WTC11 (cell line): Measurements from ENCODE around the gene MAP3K5. TPM values are rescaled to one million over a fixed set of nuclear protein-coding genes. Genes with fewer than 3 reads are reported as not detected.

ENCODE experiments used
- ATAC-seq: fragments of 200-7000 bp; cut with Tn5 transposase; 2 replicates; pipeline ENCODE4 v1.10.0; 2021; ENCODE audit warnings: mild to moderate bottlenecking, moderate library complexity
- CTCF ChIA-PET: fragments of 300-600 bp; sonication (Branson Sonifier 250); formaldehyde crosslinking; loops from one replicate; lab custom pipeline; 2021; ENCODE audit warnings: antibody characterized with exemption; lab: Charles Lee
- POLR2A ChIA-PET: fragments of 350-600 bp; sonication (Branson Sonifier 250); formaldehyde crosslinking; loops from one replicate; lab custom pipeline; 2021; ENCODE audit warnings: antibody characterized with exemption; lab: Charles Lee
- DNase-seq: peaks from one replicate; pipeline ENCODE4 v3.0.0; 2021; ENCODE audit warnings: low spot score
- H3K27ac Mint-ChIP-seq: 2 replicates; pipeline ENCODE4 v1.8.0; 2021; ENCODE audit warnings: mixed read lengths
- H3K27me3 Mint-ChIP-seq: 2 replicates; pipeline ENCODE4 v1.8.0; 2021; ENCODE audit warnings: low read depth, mild to moderate bottlenecking, moderate library complexity, mixed read lengths
- H3K36me3 Mint-ChIP-seq: 2 replicates; pipeline ENCODE4 v1.8.0; 2021; ENCODE audit warnings: mixed read lengths
- H3K4me1 Mint-ChIP-seq: 2 replicates; pipeline ENCODE4 v1.8.0; 2022; ENCODE audit warnings: mixed read lengths
- H3K4me3 Mint-ChIP-seq: 2 replicates; pipeline ENCODE4 v1.8.0; 2021; ENCODE audit warnings: mild to moderate bottlenecking, moderate library complexity, mixed read lengths
- H3K9me3 Mint-ChIP-seq: 2 replicates; pipeline ENCODE4 v1.8.0; 2021; ENCODE audit warnings: mixed read lengths
- CREM ChIP-seq: sonication (generic); formaldehyde crosslinking; IDR thresholded peaks from 2 replicates; pipeline ENCODE4 v1.8.1; 2022; ENCODE audit warnings: mild to moderate bottlenecking, missing genetic modification reagents, moderate library complexity
- E2F1 ChIP-seq: sonication (generic); formaldehyde crosslinking; IDR thresholded peaks from 2 replicates; pipeline ENCODE4 v1.8.0; 2022; ENCODE audit warnings: mild to moderate bottlenecking, missing genetic modification reagents
- ELF4 ChIP-seq: sonication (generic); formaldehyde crosslinking; IDR thresholded peaks from 2 replicates; pipeline ENCODE4 v1.8.1; 2022; ENCODE audit warnings: low read depth, mild to moderate bottlenecking, moderate library complexity, missing genetic modification reagents
- GABPB1 ChIP-seq: sonication (generic); formaldehyde crosslinking; IDR thresholded peaks from 2 replicates; pipeline ENCODE4 v1.8.1; 2023; ENCODE audit warnings: mild to moderate bottlenecking, missing genetic modification reagents
- GTF2I ChIP-seq: fragments of 250-450 bp; sonication (Bioruptor Pico); conservative IDR thresholded peaks from 2 replicates; pipeline ENCODE4 v1.4.0; 2021; ENCODE audit warnings: mild to moderate bottlenecking
- JAZF1 ChIP-seq: fragments of 250-450 bp; sonication (Bioruptor Pico); IDR thresholded peaks from 2 replicates; pipeline ENCODE4 v1.9.0; 2021; ENCODE audit warnings: moderate library complexity, mild to moderate bottlenecking, inconsistent platforms
- MXD4 ChIP-seq: fragments of 250-450 bp; sonication (Bioruptor Pico); IDR thresholded peaks from 2 replicates; pipeline ENCODE4 v1.8.0; 2021; ENCODE audit warnings: mild to moderate bottlenecking, moderate library complexity, borderline replicate concordance
- NR1H2 ChIP-seq: sonication (generic); formaldehyde crosslinking; IDR thresholded peaks from 2 replicates; pipeline ENCODE4 v1.9.0; 2021; ENCODE audit warnings: mild to moderate bottlenecking, moderate library complexity, missing genetic modification reagents
- NR3C1 ChIP-seq: sonication (generic); formaldehyde crosslinking; conservative IDR thresholded peaks from 2 replicates; pipeline ENCODE4 v1.8.1; 2023; ENCODE audit warnings: low read depth, mild to moderate bottlenecking, missing genetic modification reagents
- PRDM15 ChIP-seq: sonication (generic); formaldehyde crosslinking; IDR thresholded peaks from 2 replicates; pipeline ENCODE4 v1.8.0; 2022; ENCODE audit warnings: missing genetic modification reagents
- PRRX2 ChIP-seq: fragments of 250-450 bp; sonication (Bioruptor Pico); IDR thresholded peaks from 2 replicates; pipeline ENCODE4 v1.8.0; 2021; ENCODE audit warnings: mild to moderate bottlenecking
- RELA ChIP-seq: sonication (generic); formaldehyde crosslinking; IDR thresholded peaks from 2 replicates; pipeline ENCODE4 v1.8.1; 2022; ENCODE audit warnings: missing genetic modification reagents, mild to moderate bottlenecking, borderline replicate concordance
- RORB ChIP-seq: fragments of 250-450 bp; sonication (Bioruptor Pico); IDR thresholded peaks from 2 replicates; pipeline ENCODE4 v1.9.0; 2021; ENCODE audit warnings: mild to moderate bottlenecking
- SMAD3 ChIP-seq: sonication (generic); formaldehyde crosslinking; IDR thresholded peaks from 2 replicates; pipeline ENCODE4 v1.8.0; 2022; ENCODE audit warnings: missing genetic modification reagents, mild to moderate bottlenecking, borderline replicate concordance
- SOX15 ChIP-seq: fragments of 250-450 bp; sonication (Bioruptor Pico); IDR thresholded peaks from 2 replicates; pipeline ENCODE4 v1.9.0; 2021; ENCODE audit warnings: mild to moderate bottlenecking
- ZBTB21 ChIP-seq: sonication (generic); formaldehyde crosslinking; IDR thresholded peaks from 2 replicates; pipeline ENCODE4 v1.8.1; 2023; ENCODE audit warnings: mild to moderate bottlenecking, missing genetic modification reagents, borderline replicate concordance
- ZNF219 ChIP-seq: sonication (generic); formaldehyde crosslinking; IDR thresholded peaks from 2 replicates; pipeline ENCODE4 v1.8.0; 2023; ENCODE audit warnings: missing genetic modification reagents, mild to moderate bottlenecking, borderline replicate concordance
- ZNF263 ChIP-seq: sonication (generic); formaldehyde crosslinking; IDR thresholded peaks from 2 replicates; pipeline ENCODE4 v1.8.1; 2022; ENCODE audit warnings: low read depth, mild to moderate bottlenecking, moderate library complexity, missing genetic modification reagents
- ZNF416 ChIP-seq: fragments of 250-450 bp; sonication (Bioruptor Pico); IDR thresholded peaks from 2 replicates; pipeline ENCODE4 v1.9.0; 2021; ENCODE audit warnings: mild to moderate bottlenecking, inconsistent platforms
- total RNA-seq: library from RNA; stranded (reverse); gene quantifications from 3 replicates; pipeline ENCODE4 v1.2.3, GENCODE V29; 2021
- TF ChIP-seq, protein P1 (sequence below): fragments of 250-450 bp; sonication (Bioruptor Pico); IDR thresholded peaks from 2 replicates; pipeline ENCODE4 v1.9.0; 2021; ENCODE audit warnings: mild to moderate bottlenecking, borderline replicate concordance
- TF ChIP-seq, protein P2 (sequence below): fragments of 250-450 bp; sonication (Bioruptor Pico); IDR thresholded peaks from 2 replicates; pipeline ENCODE4 v1.9.0; 2021; ENCODE audit warnings: mild to moderate bottlenecking
- TF ChIP-seq, protein P3 (sequence below): fragments of 250-450 bp; sonication (Bioruptor Pico); conservative IDR thresholded peaks from 2 replicates; pipeline ENCODE4 v1.9.0; 2021; ENCODE audit warnings: mild to moderate bottlenecking

Gene MAP3K5
- total RNA-seq, 1 experiment from 2014 or later = 1.6 TPM

DNA sequence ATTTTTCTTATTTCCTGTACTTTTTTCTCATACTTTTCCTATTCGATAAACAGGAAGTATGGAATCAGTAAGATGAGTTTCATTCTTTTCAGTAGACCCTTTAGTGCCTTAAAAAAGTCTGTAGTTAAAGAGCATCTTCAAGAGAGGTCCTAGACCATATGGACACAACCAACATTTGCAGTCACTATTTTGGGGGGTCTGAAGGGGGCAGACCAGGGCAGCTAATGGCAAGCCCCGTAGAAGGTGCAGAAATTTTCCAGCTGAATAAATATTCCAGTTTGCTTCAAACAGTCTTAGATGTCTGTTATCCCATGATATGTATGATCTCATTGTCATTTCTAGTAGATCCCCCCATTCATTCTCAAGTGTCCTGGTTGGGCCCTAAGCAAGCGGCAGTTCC lies 52.8 kb downstream of the MAP3K5 start:
- ATAC-seq (no peak), DNase-seq (no peak)
- Mint-ChIP-seq H3K9me3 (no peaks in the 10 kb centered on the region), H3K27ac (no peak overlapping the region), H3K4me3 (no peak overlapping the region), H3K27me3 (no peaks in the 10 kb centered on the region), H3K36me3 (no peaks in the 10 kb centered on the region), H3K4me1 (peaks cover 8% of the 10 kb centered on the region)
- TF ChIP-seq NR1H2 (no peak), ZNF263 (CRISPR knock-in tag) (no peak), ZNF416 (no peak), RELA (CRISPR knock-in tag) (no peak), GABPB1 (no peak), PRDM15 (CRISPR knock-in tag) (no peak)
- TF ChIP-seq, protein P1, sequence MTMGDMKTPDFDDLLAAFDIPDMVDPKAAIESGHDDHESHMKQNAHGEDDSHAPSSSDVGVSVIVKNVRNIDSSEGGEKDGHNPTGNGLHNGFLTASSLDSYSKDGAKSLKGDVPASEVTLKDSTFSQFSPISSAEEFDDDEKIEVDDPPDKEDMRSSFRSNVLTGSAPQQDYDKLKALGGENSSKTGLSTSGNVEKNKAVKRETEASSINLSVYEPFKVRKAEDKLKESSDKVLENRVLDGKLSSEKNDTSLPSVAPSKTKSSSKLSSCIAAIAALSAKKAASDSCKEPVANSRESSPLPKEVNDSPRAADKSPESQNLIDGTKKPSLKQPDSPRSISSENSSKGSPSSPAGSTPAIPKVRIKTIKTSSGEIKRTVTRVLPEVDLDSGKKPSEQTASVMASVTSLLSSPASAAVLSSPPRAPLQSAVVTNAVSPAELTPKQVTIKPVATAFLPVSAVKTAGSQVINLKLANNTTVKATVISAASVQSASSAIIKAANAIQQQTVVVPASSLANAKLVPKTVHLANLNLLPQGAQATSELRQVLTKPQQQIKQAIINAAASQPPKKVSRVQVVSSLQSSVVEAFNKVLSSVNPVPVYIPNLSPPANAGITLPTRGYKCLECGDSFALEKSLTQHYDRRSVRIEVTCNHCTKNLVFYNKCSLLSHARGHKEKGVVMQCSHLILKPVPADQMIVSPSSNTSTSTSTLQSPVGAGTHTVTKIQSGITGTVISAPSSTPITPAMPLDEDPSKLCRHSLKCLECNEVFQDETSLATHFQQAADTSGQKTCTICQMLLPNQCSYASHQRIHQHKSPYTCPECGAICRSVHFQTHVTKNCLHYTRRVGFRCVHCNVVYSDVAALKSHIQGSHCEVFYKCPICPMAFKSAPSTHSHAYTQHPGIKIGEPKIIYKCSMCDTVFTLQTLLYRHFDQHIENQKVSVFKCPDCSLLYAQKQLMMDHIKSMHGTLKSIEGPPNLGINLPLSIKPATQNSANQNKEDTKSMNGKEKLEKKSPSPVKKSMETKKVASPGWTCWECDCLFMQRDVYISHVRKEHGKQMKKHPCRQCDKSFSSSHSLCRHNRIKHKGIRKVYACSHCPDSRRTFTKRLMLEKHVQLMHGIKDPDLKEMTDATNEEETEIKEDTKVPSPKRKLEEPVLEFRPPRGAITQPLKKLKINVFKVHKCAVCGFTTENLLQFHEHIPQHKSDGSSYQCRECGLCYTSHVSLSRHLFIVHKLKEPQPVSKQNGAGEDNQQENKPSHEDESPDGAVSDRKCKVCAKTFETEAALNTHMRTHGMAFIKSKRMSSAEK (CRISPR knock-in tag) = no peak
- TF ChIP-seq, protein P2, sequence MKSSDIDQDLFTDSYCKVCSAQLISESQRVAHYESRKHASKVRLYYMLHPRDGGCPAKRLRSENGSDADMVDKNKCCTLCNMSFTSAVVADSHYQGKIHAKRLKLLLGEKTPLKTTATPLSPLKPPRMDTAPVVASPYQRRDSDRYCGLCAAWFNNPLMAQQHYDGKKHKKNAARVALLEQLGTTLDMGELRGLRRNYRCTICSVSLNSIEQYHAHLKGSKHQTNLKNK = no peak
- ChIA-PET CTCF (interaction anchor here (0.6 to 2.3 kb wide), 4 partner anchors 11 to 95 kb away, joined by 3 to 12 read pairs (median 4); partner anchors contain the start of gene MAP3K5), POLR2A (no interaction called here)

DNA sequence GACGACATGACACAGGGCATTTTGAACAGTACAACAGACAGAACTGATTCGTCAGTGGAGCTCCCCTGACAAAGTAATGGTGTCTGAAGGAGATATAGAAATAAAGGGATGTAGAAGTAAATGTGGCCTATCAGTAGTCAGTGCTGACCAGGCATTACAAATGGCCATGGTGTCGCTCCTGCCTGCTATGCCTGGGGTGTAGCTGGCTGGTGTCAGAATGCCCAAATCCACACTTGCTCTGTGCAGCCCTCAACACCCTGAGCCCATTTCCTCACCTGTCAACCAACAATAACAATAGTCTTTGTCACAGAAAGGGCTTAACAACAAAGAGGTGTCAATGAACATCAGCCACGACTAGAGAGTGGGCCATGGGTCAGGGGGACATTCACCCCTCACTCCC lies 53.2 kb downstream of the MAP3K5 start:
- ChIA-PET POLR2A (no interaction called here), CTCF (interaction anchor here (1.1 to 2.3 kb wide), 3 partner anchors 53 to 54 kb away, joined by 3 to 12 read pairs (median 5); partner anchors contain the start of gene MAP3K5)
- H3K27me3 Mint-ChIP-seq = no peaks in the 10 kb centered on the region
- H3K4me3 Mint-ChIP-seq = no peak overlapping the region
- DNase-seq = no peak
- H3K27ac Mint-ChIP-seq = no peak overlapping the region
- peaks cover 8% of the 10 kb centered on the region for H3K4me1 Mint-ChIP-seq
- no peaks in the 10 kb centered on the region for H3K9me3 Mint-ChIP-seq
- H3K36me3 Mint-ChIP-seq = no peaks in the 10 kb centered on the region
- no peak for TF ChIP-seq E2F1 (CRISPR knock-in tag)
- TF ChIP-seq MXD4 (CRISPR knock-in tag) = no peak
- TF ChIP-seq, all 79 proteins: peak for 0
- no peak for ATAC-seq

DNA sequence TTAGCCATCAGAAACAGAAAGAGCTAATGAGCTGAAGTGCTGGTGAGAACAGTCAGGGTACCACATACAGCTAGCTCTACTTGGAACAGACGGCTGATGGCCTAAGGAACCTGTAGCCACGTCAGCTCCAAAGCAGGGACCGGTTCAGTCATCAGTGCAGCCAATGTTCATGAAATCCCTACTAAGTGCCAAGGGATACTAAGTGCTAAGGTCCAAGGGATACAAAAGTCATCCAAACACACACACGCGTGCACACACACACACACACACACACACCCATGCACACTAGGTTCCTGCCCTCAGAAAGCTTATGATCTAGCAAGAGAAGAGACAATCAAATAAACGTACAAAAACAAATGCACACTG lies 53.6 kb downstream of the MAP3K5 start:
- Mint-ChIP-seq H3K36me3 (no peaks in the 10 kb centered on the region), H3K4me3 (no peak overlapping the region), H3K9me3 (no peaks in the 10 kb centered on the region), H3K4me1 (peaks cover 8% of the 10 kb centered on the region), H3K27ac (no peak overlapping the region), H3K27me3 (no peaks in the 10 kb centered on the region)
- CTCF ChIA-PET = interaction anchor here (1.1 to 1.4 kb wide), 3 partner anchors 54 to 95 kb away, joined by 3 to 5 read pairs (median 4); partner anchors contain the start of gene MAP3K5
- ATAC-seq (no peak), DNase-seq (no peak)
- POLR2A ChIA-PET = no interaction called here
- TF ChIP-seq NR3C1 (no peak), GTF2I (CRISPR knock-in tag) (no peak), PRRX2 (CRISPR knock-in tag) (no peak), ZBTB21 (CRISPR knock-in tag) (no peak), SMAD3 (no peak), GABPB1 (no peak), CREM (no peak), ZNF219 (CRISPR knock-in tag) (no peak), RORB (no peak), ELF4 (CRISPR knock-in tag) (no peak), RELA (CRISPR knock-in tag) (no peak), SOX15 (CRISPR knock-in tag) (no peak), JAZF1 (no peak)
- TF ChIP-seq, protein P3, sequence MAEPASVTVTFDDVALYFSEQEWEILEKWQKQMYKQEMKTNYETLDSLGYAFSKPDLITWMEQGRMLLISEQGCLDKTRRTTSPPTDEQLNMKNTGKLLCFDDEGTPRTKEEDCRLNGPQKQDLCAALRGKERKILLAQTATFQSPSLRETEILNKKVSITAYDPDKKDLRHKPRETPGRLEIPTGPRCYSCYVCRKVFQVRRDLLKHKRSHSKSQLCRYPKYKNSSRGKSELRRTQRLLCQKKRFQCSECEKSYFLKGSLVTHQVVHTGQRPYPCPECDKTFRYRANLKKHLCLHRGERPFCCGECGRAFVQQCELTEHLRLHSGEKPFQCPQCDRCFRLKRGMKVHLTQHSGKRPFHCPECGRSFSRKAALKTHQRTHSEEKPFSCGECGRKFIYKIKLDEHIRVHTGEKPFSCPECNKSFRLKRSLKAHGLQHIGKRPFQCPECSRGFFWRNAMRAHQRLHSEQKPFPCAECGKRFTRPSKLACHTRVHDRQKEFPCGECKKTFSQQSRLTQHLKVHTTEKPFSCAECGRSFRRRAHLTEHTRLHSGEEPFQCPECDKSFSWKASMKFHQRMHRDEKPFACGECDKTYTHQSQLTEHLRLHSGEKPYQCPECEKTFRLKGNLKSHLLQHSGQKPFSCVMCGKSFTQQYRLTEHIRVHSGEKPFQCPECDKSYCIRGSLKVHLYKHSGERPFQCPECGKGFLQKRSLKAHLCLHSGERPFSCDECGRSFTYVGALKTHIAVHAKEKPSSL (CRISPR knock-in tag) = no peak
